HG03103 (cell line): ENCODE measurements around the gene SNRPA.

Experiments
- ATAC-seq: cut with Tn5 transposase; IDR thresholded peaks from one replicate; pipeline ENCODE4 v1.9.1; 2021; ENCODE audit warnings: low read depth; ENCODE audit not compliant: unreplicated experiment

SNRPA gene

GRCh38 chr19:40799558-40800338, 48.7 kb downstream of the SNRPA start:
- ATAC-seq = no peak

DNA sequence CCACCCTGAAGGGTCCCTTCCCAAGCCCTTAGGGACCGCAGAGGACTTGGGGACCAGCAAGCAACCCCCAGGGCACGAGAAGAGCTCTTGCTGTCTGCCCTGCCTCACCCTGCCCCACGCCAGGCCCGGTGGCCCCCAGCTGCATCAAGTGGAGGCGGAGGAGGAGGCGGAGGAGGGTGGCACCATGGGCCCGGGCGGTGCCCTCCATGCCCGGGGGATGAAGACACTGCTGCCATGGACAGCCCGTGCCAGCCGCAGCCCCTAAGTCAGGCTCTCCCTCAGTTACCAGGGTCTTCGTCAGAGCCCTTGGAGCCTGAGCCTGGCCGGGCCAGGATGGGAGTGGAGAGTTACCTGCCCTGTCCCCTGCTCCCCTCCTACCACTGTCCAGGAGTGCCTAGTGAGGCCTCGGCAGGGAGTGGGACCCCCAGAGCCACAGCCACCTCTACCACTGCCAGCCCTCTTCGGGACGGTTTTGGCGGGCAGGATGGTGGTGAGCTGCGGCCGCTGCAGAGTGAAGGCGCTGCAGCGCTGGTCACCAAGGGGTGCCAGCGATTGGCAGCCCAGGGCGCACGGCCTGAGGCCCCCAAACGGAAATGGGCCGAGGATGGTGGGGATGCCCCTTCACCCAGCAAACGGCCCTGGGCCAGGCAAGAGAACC, 49.5 kb downstream of the SNRPA start:
- ATAC-seq = no peak

DNA sequence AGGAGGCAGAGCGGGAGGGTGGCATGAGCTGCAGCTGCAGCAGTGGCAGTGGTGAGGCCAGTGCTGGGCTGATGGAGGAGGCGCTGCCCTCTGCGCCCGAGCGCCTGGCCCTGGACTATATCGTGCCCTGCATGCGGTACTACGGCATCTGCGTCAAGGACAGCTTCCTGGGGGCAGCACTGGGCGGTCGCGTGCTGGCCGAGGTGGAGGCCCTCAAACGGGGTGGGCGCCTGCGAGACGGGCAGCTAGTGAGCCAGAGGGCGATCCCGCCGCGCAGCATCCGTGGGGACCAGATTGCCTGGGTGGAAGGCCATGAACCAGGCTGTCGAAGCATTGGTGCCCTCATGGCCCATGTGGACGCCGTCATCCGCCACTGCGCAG, 50.0 kb downstream of the SNRPA start:
- no peak for ATAC-seq

DNA sequence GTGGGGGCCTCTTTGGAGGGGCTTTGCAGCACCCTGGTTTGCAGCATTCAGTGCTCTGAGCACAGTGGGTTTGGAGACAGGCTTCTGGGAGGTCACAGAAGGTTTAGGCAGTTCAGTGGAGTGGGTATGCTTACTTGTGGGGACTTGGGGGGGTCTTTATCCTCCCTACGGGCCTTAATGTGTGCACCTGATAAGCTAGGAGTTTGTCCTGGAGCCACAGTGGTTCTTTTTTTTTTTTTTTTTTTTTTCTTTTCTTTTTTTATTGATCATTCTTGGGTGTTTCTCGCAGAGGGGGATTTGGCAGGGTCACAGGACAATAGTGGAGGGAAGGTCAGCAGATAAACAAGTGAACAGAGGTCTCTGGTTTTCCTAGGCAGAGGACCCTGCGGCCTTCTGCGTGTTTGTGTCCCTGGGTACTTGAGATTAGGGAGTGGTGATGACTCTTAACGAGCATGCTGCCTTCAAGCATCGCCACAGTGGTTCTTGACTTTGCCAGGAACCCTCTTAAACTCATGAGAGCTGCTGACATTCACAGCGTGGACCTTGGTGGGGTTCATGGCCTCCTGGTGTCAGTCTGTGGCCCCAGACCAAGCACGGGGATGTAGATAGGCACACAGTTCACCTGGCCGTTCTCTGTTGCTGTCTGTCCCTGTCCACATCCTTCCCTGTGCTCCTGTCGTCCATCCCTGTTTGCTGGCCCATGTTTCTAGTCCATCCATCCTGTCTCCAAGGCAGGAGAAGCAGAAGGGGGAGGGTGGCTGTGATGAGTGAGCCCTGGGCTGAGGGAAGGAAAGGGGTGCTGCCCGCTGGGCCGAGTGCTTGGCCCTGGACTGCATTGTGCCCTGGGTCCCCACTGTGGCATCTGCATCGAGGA, 50.7 kb downstream of the SNRPA start:
- no peak for ATAC-seq

- no peak for ATAC-seq
Observed at GRCh38 chr19:40802300-40803169, 51.5 kb downstream of the SNRPA start.

DNA sequence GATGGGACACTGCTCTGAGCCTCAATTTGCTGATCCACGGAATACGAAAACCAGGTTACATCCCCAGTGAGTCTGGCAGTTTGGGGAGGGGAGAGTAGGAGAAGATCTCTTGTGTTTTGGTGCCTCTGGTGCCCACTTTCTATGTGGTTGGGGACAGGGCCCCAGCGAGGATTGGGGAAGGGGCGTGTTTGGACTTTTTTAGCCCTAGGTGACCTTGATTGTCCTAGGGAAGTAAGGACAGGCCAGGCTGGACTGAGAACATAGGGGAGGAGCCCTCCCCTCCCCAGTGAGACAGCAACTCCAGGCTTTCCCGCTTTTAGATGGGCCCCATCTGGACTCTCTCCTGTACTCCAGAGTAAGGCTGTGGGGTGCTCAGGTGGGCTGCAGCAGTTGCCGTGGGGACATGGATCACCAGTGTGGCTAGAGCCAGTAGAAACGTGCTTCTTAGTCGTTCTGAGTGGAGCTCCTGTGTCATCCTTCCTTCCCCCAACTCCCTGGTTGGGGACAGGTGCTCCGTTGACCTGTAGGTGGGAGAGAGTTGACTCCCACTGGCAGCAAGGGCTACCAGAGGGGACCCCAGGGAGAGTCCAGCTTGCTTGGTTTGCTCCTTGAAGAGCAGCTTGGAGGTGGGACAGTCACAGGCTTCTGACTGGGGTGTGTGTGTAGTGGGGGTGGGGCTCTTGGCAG, 52.3 kb downstream of the SNRPA start:
- no peak for ATAC-seq

- ATAC-seq = no peak
Observed at GRCh38 chr19:40803857-40804782, 53.1 kb downstream of the SNRPA start.

GRCh38 chr19:40804783-40805242, 53.8 kb downstream of the SNRPA start:
- no peak for ATAC-seq

DNA sequence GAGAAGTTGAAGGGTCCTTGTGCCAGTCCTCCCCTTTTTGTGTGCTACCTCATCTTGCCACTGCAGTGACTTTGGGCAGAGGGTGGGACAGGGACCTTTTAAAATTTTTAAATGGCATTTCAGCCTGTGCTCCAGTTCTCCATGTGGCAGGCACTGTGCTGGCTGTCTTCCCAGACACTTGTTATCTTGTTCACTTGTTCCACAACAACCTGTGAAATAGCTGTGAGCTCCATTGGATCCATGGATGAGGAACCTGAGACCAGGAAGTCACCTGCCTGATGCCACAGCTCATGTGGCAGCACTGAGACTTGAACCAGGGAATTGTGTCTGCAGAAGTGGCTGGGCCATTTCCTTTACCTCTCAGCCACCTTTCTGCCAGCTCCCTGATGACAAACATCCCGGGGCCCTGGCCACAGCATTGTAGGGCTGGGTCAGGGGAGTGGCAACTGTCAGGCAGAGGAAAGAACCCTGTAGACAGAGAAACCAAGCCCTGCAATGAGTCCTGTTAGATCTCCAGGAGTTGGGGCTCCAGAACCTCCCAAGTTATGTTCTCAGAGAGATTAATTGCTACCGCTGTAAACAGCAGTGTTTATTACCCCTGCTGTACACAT, 54.4 kb downstream of the SNRPA start:
- ATAC-seq = no peak

DNA sequence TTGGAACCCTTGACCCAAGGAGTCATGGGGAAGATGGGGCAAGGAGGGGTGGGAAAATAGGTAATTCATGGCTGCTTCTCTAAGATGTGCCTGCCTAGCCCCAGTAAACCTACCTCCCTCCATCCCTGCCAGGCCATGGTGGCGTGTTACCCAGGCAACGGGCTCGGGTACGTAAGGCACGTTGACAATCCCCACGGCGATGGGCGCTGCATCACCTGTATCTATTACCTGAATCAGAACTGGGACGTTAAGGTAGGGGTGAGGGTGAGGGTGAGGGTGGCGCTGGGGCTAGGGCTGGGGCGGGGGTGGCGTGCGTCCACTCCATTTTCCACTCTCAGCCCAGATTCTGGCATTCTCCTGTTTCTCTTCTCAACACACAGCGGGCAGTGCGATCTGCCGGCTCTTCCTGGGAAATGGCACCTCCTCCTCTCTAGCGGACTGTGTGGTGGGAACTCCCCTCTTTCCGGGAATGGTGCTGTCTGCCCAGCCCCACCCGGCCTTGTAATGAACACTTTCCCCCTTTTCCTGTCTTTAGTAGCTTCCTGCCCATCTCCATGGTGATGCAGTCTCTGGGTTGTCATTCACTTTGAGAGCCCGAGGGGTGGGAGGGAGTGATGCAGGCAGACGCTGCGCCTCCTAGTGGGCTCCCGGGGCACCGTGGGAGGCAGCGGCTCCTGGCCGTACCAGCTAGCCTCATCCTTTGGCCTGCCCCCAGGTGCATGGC, 55.6 kb downstream of the SNRPA start:
- no peak for ATAC-seq

DNA sequence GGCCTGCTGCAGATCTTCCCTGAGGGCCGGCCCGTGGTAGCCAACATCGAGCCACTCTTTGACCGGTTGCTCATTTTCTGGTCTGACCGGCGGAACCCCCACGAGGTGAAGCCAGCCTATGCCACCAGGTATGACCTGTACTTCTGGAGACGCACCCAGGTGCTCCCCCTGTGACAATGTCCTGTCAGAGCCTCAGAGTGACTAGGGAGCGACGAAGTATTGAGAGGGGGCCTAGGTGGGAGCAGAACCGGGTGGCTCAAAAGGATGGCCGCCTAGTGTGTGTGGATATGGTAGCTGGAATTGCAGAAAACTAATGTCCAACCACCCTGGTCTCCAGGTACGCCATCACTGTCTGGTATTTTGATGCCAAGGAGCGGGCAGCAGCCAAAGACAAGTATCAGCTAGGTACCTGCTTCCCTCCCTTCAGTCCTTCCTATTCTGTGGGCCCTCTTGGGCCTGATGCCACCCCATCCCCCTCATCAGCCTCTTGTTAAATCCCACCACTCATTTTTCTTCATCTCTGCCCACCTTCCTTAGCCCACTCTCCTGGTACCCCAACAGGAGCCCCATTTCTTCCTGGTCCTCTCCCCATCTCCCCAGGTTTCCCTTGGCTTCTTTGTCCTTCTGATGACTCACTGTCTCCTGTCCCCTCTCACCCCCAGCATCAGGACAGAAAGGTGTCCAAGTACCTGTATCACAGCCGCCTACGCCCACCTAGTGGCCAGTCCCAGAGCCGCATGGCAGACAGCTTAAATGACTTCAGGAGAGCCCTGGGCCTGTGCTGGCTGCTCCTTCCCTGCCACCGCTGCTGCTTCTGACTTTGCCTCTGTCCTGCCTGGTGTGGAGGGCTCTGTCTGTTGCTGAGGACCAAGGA, 56.4 kb downstream of the SNRPA start:
- ATAC-seq = no peak

DNA sequence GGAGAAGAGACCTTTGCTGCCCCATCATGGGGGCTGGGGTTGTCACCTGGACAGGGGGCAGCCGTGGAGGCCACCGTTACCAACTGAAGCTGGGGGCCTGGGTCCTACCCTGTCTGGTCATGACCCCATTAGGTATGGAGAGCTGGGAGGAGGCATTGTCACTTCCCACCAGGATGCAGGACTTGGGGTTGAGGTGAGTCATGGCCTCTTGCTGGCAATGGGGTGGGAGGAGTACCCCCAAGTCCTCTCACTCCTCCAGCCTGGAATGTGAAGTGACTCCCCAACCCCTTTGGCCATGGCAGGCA, 57.0 kb downstream of the SNRPA start:
- ATAC-seq = no peak

- ATAC-seq = no peak
Observed at GRCh38 chr19:40808497-40808896, 57.5 kb downstream of the SNRPA start.

- no peak for ATAC-seq
Observed at GRCh38 chr19:40809358-40810086, 58.5 kb downstream of the SNRPA start.

GRCh38 chr19:40810160-40810559, 59.2 kb downstream of the SNRPA start:
- ATAC-seq = no peak
